ENCODE measurements around the gene KRTAP5-10.
"Not testable (repeated sequence)": the region's sequence is repeated elsewhere in the genome, so short reads cannot be mapped to it uniquely, and the experiment has no call there.

KRTAP5-10 gene

GRCh38 chr11:71572811-71573210 is 7.4 kb downstream of the KRTAP5-10 start:
- DNase-seq: no peak

GRCh38 chr11:71574418-71574817 is 9.1 kb downstream of the KRTAP5-10 start:
- H2AFZ ChIP-seq (ENCODE audit: low read depth, low read length): no peak overlapping the region
- H4K91ac ChIP-seq (ENCODE audit: low read length): no peak overlapping the region
- no peak overlapping the region for H2BK15ac ChIP-seq (ENCODE audit: low read depth, poor library complexity, severe bottlenecking)
- no peak overlapping the region for H3K4me2 ChIP-seq (ENCODE audit: low read length, poor library complexity, severe bottlenecking)
- no peak overlapping the region for H3K18ac ChIP-seq (ENCODE audit: low read depth in 1 of 2, low read length in 2 of 2)
- H3K4ac ChIP-seq (ENCODE audit: low read depth in 1 of 2, low read length in 2 of 2): no peak overlapping the region
- H3K27ac ChIP-seq (ENCODE audit: low read length, poor library complexity, severe bottlenecking): no peak overlapping the region
- no peak overlapping the region for H3K9ac ChIP-seq (ENCODE audit: low read length)
- WGBS: 61% methylated on average over 3 of the region's 5 CpGs
- H3K9me3 ChIP-seq (ENCODE audit: control insufficient read depth, low read length): no peaks in the 10 kb centered on the region
- H3K27me3 ChIP-seq (ENCODE audit: control insufficient read depth in 1 of 2, insufficient read depth in 1 of 2, low read length in 2 of 2): peaks cover 12 to 69% of the 10 kb centered on the region in 2 experiments
- DNase-seq: no peak
- no peak overlapping the region for H4K8ac ChIP-seq (ENCODE audit: low read length)
- H3K4me3 ChIP-seq (ENCODE audit: insufficient read depth in 1 of 2, low read depth in 1 of 2, low read length in 2 of 2): no peak overlapping the region
- H2BK12ac ChIP-seq (ENCODE audit: low read length in 2 of 2): no peak overlapping the region
- no peak overlapping the region for H2BK120ac ChIP-seq (ENCODE audit: low read depth, low read length)
- H3K23ac ChIP-seq (ENCODE audit: low read length in 2 of 2): no peak overlapping the region
- H3K36me3 ChIP-seq (ENCODE audit: control insufficient read depth in 1 of 2, insufficient read depth in 2 of 2, low read depth in 1 of 2, low read length in 2 of 2): no peaks in the 10 kb centered on the region
- no peaks in the 10 kb centered on the region for H3K79me1 ChIP-seq (replicated peaks; ENCODE audit: low read length, poor library complexity, severe bottlenecking)
- H3K14ac ChIP-seq (ENCODE audit: low read length in 2 of 2): no peak overlapping the region
- H2AK5ac ChIP-seq (ENCODE audit: low read length, severe bottlenecking): no peak overlapping the region
- H3K4me1 ChIP-seq (ENCODE audit: control insufficient read depth, insufficient read depth, low read depth, low read length): no peaks in the 10 kb centered on the region
- H2BK5ac ChIP-seq (ENCODE audit: low read depth, low read length, poor library complexity, severe bottlenecking): no peak overlapping the region

More at GRCh38 chr11:71572811-71573210, 7.4 kb downstream of the KRTAP5-10 start:
- H3K9me3 ChIP-seq (ENCODE audit: control insufficient read depth, low read length): no peaks in the 10 kb centered on the region
- H3K4me3 ChIP-seq (ENCODE audit: insufficient read depth in 1 of 2, low read depth in 1 of 2, low read length in 2 of 2): no peak overlapping the region
- H3K27ac ChIP-seq (ENCODE audit: low read length, poor library complexity, severe bottlenecking): no peak overlapping the region
- no peak overlapping the region for H3K18ac ChIP-seq (ENCODE audit: low read depth in 1 of 2, low read length in 2 of 2)
- no peaks in the 10 kb centered on the region for H3K79me1 ChIP-seq (replicated peaks; ENCODE audit: low read length, poor library complexity, severe bottlenecking)
- H3K23ac ChIP-seq (ENCODE audit: low read length in 2 of 2): peak overlapping the region in 1 of 2 experiments; percentile 3
- no peak overlapping the region for H2BK5ac ChIP-seq (ENCODE audit: low read depth, low read length, poor library complexity, severe bottlenecking)
- H3K27me3 ChIP-seq (ENCODE audit: control insufficient read depth in 1 of 2, insufficient read depth in 1 of 2, low read length in 2 of 2): peaks cover 22 to 65% of the 10 kb centered on the region in 2 experiments
- no peaks in the 10 kb centered on the region for H3K4me1 ChIP-seq (ENCODE audit: control insufficient read depth, insufficient read depth, low read depth, low read length)
- H4K91ac ChIP-seq (ENCODE audit: low read length): no peak overlapping the region
- no peak overlapping the region for H2BK12ac ChIP-seq (ENCODE audit: low read length in 2 of 2)
- H2AFZ ChIP-seq (ENCODE audit: low read depth, low read length): no peak overlapping the region
- no peak overlapping the region for H2BK15ac ChIP-seq (ENCODE audit: low read depth, poor library complexity, severe bottlenecking)
- H3K4me2 ChIP-seq (ENCODE audit: low read length, poor library complexity, severe bottlenecking): no peak overlapping the region
- no peak overlapping the region for H2AK5ac ChIP-seq (ENCODE audit: low read length, severe bottlenecking)
- WGBS: 81% methylated on average over 8 of the region's 11 CpGs
- no peak overlapping the region for H3K4ac ChIP-seq (ENCODE audit: low read depth in 1 of 2, low read length in 2 of 2)
- no peak overlapping the region for H4K8ac ChIP-seq (ENCODE audit: low read length)
- no peak overlapping the region for H2BK120ac ChIP-seq (ENCODE audit: low read depth, low read length)
- H3K9ac ChIP-seq (ENCODE audit: low read length): no peak overlapping the region
- no peak overlapping the region for H3K14ac ChIP-seq (ENCODE audit: low read length in 2 of 2)
- H3K36me3 ChIP-seq (ENCODE audit: control insufficient read depth in 1 of 2, insufficient read depth in 2 of 2, low read depth in 1 of 2, low read length in 2 of 2): no peaks in the 10 kb centered on the region

GRCh38 chr11:71575723-71576424 is 10.5 kb downstream of the KRTAP5-10 start:
- Histone ChIP-seq H3K4me3 (ENCODE audit: insufficient read depth in 1 of 2, low read depth in 1 of 2, low read length in 2 of 2) (no peak overlapping the region), H3K23ac (ENCODE audit: low read length in 2 of 2) (no peak overlapping the region), H2BK120ac (ENCODE audit: low read depth, low read length) (no peak overlapping the region), H3K27me3 (ENCODE audit: control insufficient read depth in 1 of 2, insufficient read depth in 1 of 2, low read length in 2 of 2) (peaks cover 18 to 64% of the 10 kb centered on the region in 2 experiments), H3K9me3 (ENCODE audit: control insufficient read depth, low read length) (no peaks in the 10 kb centered on the region), H3K18ac (ENCODE audit: low read depth in 1 of 2, low read length in 2 of 2) (no peak overlapping the region), H2AFZ (ENCODE audit: low read depth, low read length) (no peak overlapping the region), H2BK12ac (ENCODE audit: low read length in 2 of 2) (no peak overlapping the region), H4K8ac (ENCODE audit: low read length) (no peak overlapping the region), H2BK15ac (ENCODE audit: low read depth, poor library complexity, severe bottlenecking) (no peak overlapping the region), H3K4ac (ENCODE audit: low read depth in 1 of 2, low read length in 2 of 2) (no peak overlapping the region), H4K91ac (ENCODE audit: low read length) (no peak overlapping the region), H3K36me3 (ENCODE audit: control insufficient read depth in 1 of 2, insufficient read depth in 2 of 2, low read depth in 1 of 2, low read length in 2 of 2) (no peaks in the 10 kb centered on the region), H3K14ac (ENCODE audit: low read length in 2 of 2) (no peak overlapping the region), H3K79me1 (replicated peaks; ENCODE audit: low read length, poor library complexity, severe bottlenecking) (no peaks in the 10 kb centered on the region), H2BK5ac (ENCODE audit: low read depth, low read length, poor library complexity, severe bottlenecking) (no peak overlapping the region), H3K9ac (ENCODE audit: low read length) (no peak overlapping the region), H2AK5ac (ENCODE audit: low read length, severe bottlenecking) (no peak overlapping the region), H3K4me2 (ENCODE audit: low read length, poor library complexity, severe bottlenecking) (no peak overlapping the region), H3K4me1 (ENCODE audit: control insufficient read depth, insufficient read depth, low read depth, low read length) (no peaks in the 10 kb centered on the region), H3K27ac (ENCODE audit: low read length, poor library complexity, severe bottlenecking) (no peak overlapping the region)
- no peak for DNase-seq
- WGBS: 63% methylated on average over 2 of the region's 4 CpGs

GRCh38 chr11:71576688-71577465 is 11.5 kb downstream of the KRTAP5-10 start:
- H3K27ac ChIP-seq (ENCODE audit: low read length, poor library complexity, severe bottlenecking); H3K9me3 ChIP-seq (ENCODE audit: control insufficient read depth, low read length); H3K4me2 ChIP-seq (ENCODE audit: low read length, poor library complexity, severe bottlenecking); H2BK120ac ChIP-seq (ENCODE audit: low read depth, low read length); H3K9ac ChIP-seq (ENCODE audit: low read length); H3K36me3 ChIP-seq (ENCODE audit: control insufficient read depth in 1 of 2, insufficient read depth in 2 of 2, low read depth in 1 of 2, low read length in 2 of 2); H2AK5ac ChIP-seq (ENCODE audit: low read length, severe bottlenecking); H2BK15ac ChIP-seq (ENCODE audit: low read depth, poor library complexity, severe bottlenecking); H3K14ac ChIP-seq (ENCODE audit: low read length in 2 of 2); H2BK12ac ChIP-seq (ENCODE audit: low read length in 2 of 2); H3K4me1 ChIP-seq (ENCODE audit: control insufficient read depth, insufficient read depth, low read depth, low read length); H2AFZ ChIP-seq (ENCODE audit: low read depth, low read length); H2BK5ac ChIP-seq (ENCODE audit: low read depth, low read length, poor library complexity, severe bottlenecking); H3K4ac ChIP-seq (ENCODE audit: low read depth in 1 of 2, low read length in 2 of 2); H3K18ac ChIP-seq (ENCODE audit: low read depth in 1 of 2, low read length in 2 of 2); H3K79me1 ChIP-seq (replicated peaks; ENCODE audit: low read length, poor library complexity, severe bottlenecking); H4K91ac ChIP-seq (ENCODE audit: low read length); H4K8ac ChIP-seq (ENCODE audit: low read length); H3K4me3 ChIP-seq (ENCODE audit: insufficient read depth in 1 of 2, low read depth in 1 of 2, low read length in 2 of 2); DNase-seq; H3K23ac ChIP-seq (ENCODE audit: low read length in 2 of 2): not testable (repeated sequence)
- peaks cover 18 to 65% of the 10 kb centered on the region in 2 experiments for H3K27me3 ChIP-seq (ENCODE audit: control insufficient read depth in 1 of 2, insufficient read depth in 1 of 2, low read length in 2 of 2)
- 90% methylated on average over 36 of the region's 41 CpGs for WGBS

Data from mesenchymal stem cell (in vitro differentiated cells and primary cell).